OCI-LY3 (cell line): ENCODE results near the gene SFSWAP.
A peak's percentile ranks its signal among the peaks of the same experiment; 100 is the strongest.
"Not testable (repeated sequence)": the region's sequence is repeated elsewhere in the genome, so short reads cannot be mapped to it uniquely, and the experiment has no call there.

Source experiments
- H2AFZ ChIP-seq: fragments of 200-600, 300-600 bp; shearing (Covaris generic); 2 replicates; pipeline ENCODE4 v1.6.0; 2014; ENCODE audit warnings: antibody characterized with exemption, low read depth, low read length
- H3K27ac ChIP-seq: fragments of 200-600, 300-600 bp; sonication (generic); 2 replicates; pipeline ENCODE4 v1.5.1; 2014; ENCODE audit warnings: mild to moderate bottlenecking, low read length, moderate library complexity, mixed read lengths
- H3K27me3 ChIP-seq: fragments of 200-600, 300-600 bp; sonication (generic); 2 replicates; pipeline ENCODE4 v1.6.1; 2014; ENCODE audit warnings: low read depth, low read length, mixed read lengths
- H3K36me3 ChIP-seq: fragments of 200-600, 300-600 bp; sonication (generic); replicated peaks from 2 replicates; pipeline ENCODE3; 2014; ENCODE audit warnings: low read depth, low read length, mixed read lengths
- H3K4me1 ChIP-seq: fragments of 300-600, 200-600 bp; sonication (generic); 2 replicates; pipeline ENCODE4 v1.6.1; 2014; ENCODE audit warnings: low read length, mixed read lengths
- H3K4me2 ChIP-seq: fragments of 200-600, 300-600 bp; sonication (generic); 2 replicates; pipeline ENCODE4 v1.6.1; 2014; ENCODE audit warnings: low read length, mixed read lengths
- H3K4me3 ChIP-seq: fragments of 300-600, 200-600 bp; sonication (generic); 2 replicates; pipeline ENCODE4 v1.5.1; 2014; ENCODE audit warnings: antibody characterized with exemption, mild to moderate bottlenecking, low read length, moderate library complexity
- H3K79me2 ChIP-seq: fragments of 300-600, 200-600 bp; shearing (Covaris generic); 2 replicates; pipeline ENCODE4 v1.6.1; 2014; ENCODE audit warnings: mild to moderate bottlenecking, low read length, mixed read lengths
- H3K9ac ChIP-seq: fragments of 300-600, 200-600 bp; shearing (Covaris generic); 2 replicates; pipeline ENCODE4 v1.6.0; 2014; ENCODE audit warnings: mild to moderate bottlenecking, low read length, moderate library complexity
- H3K9me3 ChIP-seq: fragments of 200-600, 300-600 bp; shearing (Covaris generic); 2 replicates; pipeline ENCODE4 v1.6.1; 2014; ENCODE audit warnings: low read length, mixed read lengths; ENCODE audit not compliant: insufficient read depth
- H4K20me1 ChIP-seq: fragments of 200-600, 300-600 bp; sonication (generic); 2 replicates; pipeline ENCODE4 v1.6.1; 2016; ENCODE audit warnings: low read length, mixed read lengths; ENCODE audit not compliant: insufficient read depth
- CTCF ChIP-seq: fragments of 200-600, 300-600 bp; sonication (generic); IDR thresholded peaks from 2 replicates; pipeline ENCODE4 v1.5.1; 2014; ENCODE audit warnings: antibody characterized with exemption, low read length, low read depth
- EZH2phosphoT487 ChIP-seq: fragments of 200-600 bp; shearing (Covaris generic); IDR thresholded peaks from 2 replicates; pipeline ENCODE4 v1.6.1; 2018; ENCODE audit warnings: antibody characterized with exemption, mixed run types, low read depth

SFSWAP gene

GRCh38 chr12:131703161-131703560 is 7.7 kb upstream of the SFSWAP start:
- no peaks in the 10 kb centered on the region for H4K20me1 ChIP-seq
- no peaks in the 10 kb centered on the region for H3K36me3 ChIP-seq
- no peak overlapping the region for H3K9ac ChIP-seq
- peaks cover 10% of the 10 kb centered on the region; the same call in 1 of the 2 replicates for H3K27me3 ChIP-seq
- H3K9me3 ChIP-seq, result no peaks in the 10 kb centered on the region
- no peak overlapping the region for H3K27ac ChIP-seq
- H3K4me1 ChIP-seq, result no peaks in the 10 kb centered on the region
- no peak overlapping the region for H2AFZ ChIP-seq
- no peak overlapping the region for H3K4me2 ChIP-seq
- TF ChIP-seq EZH2phosphoT487, result no peak
- TF ChIP-seq CTCF, result no peak
- H3K4me3 ChIP-seq, result no peak overlapping the region
- H3K79me2 ChIP-seq, result no peaks in the 10 kb centered on the region

GRCh38 chr12:131704509-131704908 is 6.4 kb upstream of the SFSWAP start:
- H3K9me3 ChIP-seq, result no peaks in the 10 kb centered on the region
- no peaks in the 10 kb centered on the region for H3K79me2 ChIP-seq
- TF ChIP-seq EZH2phosphoT487 (no peak), CTCF (no peak)
- no peaks in the 10 kb centered on the region for H3K36me3 ChIP-seq
- peaks cover 6% of the 10 kb centered on the region; the same call in 1 of the 2 replicates for H3K27me3 ChIP-seq
- H3K4me2 ChIP-seq, result no peak overlapping the region
- H3K4me1 ChIP-seq, result no peaks in the 10 kb centered on the region
- no peaks in the 10 kb centered on the region for H4K20me1 ChIP-seq
- no peak overlapping the region for H3K9ac ChIP-seq
- H3K4me3 ChIP-seq, result no peak overlapping the region
- no peak overlapping the region for H3K27ac ChIP-seq
- no peak overlapping the region for H2AFZ ChIP-seq

DNA sequence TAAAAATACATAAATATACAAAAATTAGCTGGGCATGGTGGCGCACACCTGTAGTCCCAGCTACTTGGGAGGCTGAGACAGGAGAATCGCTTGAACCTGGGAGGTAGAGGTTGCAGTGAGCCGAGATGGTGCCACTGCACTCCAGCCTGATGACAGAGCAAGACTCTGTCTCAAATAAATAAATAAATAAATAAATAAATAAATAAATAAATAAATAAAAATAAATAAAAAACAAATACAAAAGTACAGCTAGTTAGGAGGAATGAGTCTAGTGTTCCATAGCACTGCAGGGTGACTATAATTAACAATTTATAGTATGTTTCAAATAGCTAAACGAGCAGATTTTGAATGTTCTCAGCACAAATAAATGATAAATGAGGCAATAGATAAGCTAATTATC is 4.2 kb upstream of the SFSWAP start:
- not testable (repeated sequence) for H3K4me3 ChIP-seq, H3K27ac ChIP-seq, H2AFZ ChIP-seq, H3K4me2 ChIP-seq, H4K20me1 ChIP-seq, H3K27me3 ChIP-seq, H3K36me3 ChIP-seq, H3K9me3 ChIP-seq, H3K4me1 ChIP-seq, H3K9ac ChIP-seq
- peaks cover 12% of the 10 kb centered on the region for H3K79me2 ChIP-seq

DNA sequence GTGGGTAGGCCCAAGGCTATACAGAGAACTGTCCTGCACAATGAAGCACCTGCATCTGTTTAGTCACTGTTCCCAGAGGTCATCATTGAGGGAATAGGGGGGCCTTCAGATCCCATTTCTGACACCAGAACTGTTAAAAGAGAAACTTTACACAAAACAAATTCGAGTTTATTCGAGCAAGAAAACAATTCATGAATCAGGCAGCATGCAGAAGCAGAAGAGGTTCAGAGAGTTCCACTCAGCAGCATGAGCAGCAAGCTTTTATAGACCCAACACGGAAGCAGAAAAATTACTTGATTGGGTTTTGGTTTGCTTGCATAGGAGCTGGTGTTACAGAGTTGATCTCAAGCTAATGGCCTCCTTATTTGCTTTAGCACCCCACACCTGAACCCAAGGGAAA is 1.7 kb upstream of the SFSWAP start:
- Histone ChIP-seq H3K9me3 (no peaks in the 10 kb centered on the region), H2AFZ (no peak overlapping the region), H3K4me1 (peaks cover 17% of the 10 kb centered on the region), H3K27ac (no peak overlapping the region), H3K79me2 (peaks cover 37% of the 10 kb centered on the region), H3K36me3 (peaks cover 4% of the 10 kb centered on the region), H3K9ac (no peak overlapping the region), H3K4me2 (no peak overlapping the region), H3K27me3 (no peaks in the 10 kb centered on the region), H4K20me1 (no peaks in the 10 kb centered on the region), H3K4me3 (no peak overlapping the region)
- TF ChIP-seq CTCF (no peak), EZH2phosphoT487 (no peak)

- H4K20me1 ChIP-seq, result no peaks in the 10 kb centered on the region
- H3K4me2 ChIP-seq, result peak overlapping the region; percentile 87
- no peaks in the 10 kb centered on the region for H3K9me3 ChIP-seq
- H3K27ac ChIP-seq, result no peak overlapping the region
- H3K27me3 ChIP-seq, result no peaks in the 10 kb centered on the region
- H2AFZ ChIP-seq, result no peak overlapping the region
- H3K36me3 ChIP-seq, result peaks cover 24% of the 10 kb centered on the region
- peaks cover 17% of the 10 kb centered on the region for H3K4me1 ChIP-seq
- peak overlapping the region; percentile 86 for H3K4me3 ChIP-seq
- TF ChIP-seq CTCF, result no peak
- no peak for TF ChIP-seq EZH2phosphoT487
- H3K9ac ChIP-seq, result peak overlapping the region; percentile 83
- H3K79me2 ChIP-seq, result peaks cover 37% of the 10 kb centered on the region
Measured at GRCh38 chr12:131711551-131712205, 788 bp downstream of the SFSWAP start.
